GM20431 (cell line): ENCODE measurements around the gene ZNF366.

ENCODE experiments used
- in situ Hi-C: fragments of 300-500 bp; cut with MseI, MboI; formaldehyde crosslinking; loops from one replicate; pipeline ENCODE4 v1.15.0; 2020; ENCODE audit warnings: low sequenced_read_pairs; ENCODE audit not compliant: unreplicated experiment

Gene ZNF366

DNA sequence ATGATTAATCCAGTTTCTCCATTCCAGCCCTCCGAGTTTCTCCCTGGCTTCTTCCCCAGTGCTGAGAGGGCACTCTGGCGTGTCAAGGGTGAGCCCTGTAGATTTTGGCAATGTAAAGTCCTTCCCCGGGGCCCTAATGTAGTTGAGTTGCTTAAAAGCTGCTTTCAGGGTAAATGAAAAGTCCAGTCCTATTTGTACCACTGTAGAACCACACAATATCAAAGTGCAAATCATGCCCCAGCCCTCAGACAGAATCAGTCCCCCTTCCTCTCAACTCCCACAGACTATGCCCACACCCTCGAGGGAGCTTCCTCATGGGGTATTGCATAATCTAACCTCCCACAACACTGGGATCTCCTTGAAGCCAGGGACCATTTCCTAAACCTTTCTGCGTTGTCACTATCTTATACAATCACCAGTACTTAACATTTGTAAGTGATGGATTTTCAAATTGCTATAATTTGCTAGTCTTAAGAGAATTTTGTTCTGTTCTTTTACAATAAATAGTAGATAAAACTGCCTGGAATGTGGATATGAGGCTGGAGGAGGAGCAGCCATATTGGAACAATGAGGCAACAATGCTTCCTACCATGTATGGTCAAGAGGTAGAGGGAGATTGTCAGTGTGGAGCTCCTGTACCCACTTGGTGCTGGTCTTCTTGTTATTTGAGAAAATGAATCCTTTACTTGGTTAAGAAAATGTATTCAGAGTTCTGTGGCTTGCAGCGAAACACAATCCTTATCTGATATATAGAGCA lies 34.4 kb downstream of the ZNF366 start:
- in situ Hi-C loops, result no loop called here

DNA sequence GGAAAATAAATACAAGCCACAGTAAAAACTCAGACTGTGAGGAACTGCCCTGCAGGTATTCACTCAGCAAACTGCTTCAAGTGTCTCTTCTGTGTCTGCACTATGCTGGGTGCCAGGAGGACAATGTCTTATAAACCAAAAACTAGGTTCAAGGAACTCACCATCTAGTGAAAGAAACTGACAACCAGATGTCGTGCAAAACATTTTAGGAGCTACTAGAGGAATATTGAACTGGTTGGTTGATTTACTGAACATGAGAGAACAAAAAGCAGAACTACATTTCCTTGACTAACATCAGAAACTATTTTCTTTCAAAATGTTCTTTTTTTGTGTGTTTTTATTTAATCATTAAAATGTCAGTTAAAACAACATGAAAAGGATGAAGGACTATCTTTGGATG lies 35.2 kb downstream of the ZNF366 start:
- in situ Hi-C loops, result no loop called here

DNA sequence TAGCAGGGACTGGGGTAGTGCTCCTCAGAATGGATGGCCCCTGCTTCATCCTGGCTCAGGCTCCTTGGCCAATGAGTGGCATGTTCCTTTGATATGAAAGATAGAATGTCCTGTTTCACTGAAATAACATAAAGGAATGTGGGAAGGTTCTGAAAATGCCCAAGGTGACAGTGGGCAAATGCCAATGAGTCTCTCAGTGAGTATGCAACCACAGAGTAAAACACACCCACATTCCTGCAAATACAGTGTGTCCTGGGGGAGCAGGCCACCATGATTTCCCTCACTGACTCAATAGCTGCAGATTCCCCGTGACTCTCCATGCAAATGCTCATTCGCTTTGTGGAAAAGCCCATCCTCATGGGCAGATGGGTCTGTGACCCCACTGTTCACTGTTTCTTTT lies 36.4 kb downstream of the ZNF366 start:
- in situ Hi-C loops, result no loop called here

DNA sequence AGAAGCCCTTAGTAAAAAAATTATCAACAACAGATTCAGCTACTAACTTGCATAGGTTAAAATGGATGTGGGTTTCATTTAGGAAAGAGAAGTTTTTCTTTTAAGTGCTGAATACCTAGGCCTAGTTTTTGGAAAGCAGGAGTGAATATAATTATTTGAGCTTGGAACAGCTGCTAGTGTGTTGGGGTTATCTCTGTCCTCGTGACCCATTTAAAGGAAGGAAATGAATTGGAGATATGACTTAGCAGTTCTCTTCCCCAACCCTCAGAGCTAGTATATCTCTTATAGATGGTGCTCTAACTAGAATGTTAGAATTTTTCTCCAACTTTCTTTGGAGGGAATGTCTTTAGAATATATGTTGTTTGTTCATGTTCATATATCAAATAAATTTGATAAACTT lies 38.6 kb downstream of the ZNF366 start:
- in situ Hi-C loops, result no loop called here

DNA sequence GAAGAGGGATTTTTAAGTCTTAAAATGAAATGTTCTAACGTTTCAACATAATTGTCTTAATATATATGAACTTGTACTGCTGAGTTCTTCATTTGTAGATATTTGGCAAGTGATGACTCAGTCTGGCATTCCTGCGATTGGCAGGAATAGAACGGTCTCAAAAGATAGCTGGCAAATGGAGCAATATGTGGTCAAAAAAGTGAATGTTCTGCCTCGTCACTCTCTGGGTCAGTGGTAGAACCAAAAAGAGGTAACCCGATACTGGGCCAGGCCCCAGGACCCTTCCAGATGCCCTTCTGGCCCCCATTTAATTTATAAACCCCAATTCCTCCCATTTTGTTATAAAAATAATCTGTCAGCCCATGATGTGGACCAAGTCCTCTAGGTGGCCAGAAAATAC lies 39.2 kb downstream of the ZNF366 start:
- in situ Hi-C loops, result no loop called here

DNA sequence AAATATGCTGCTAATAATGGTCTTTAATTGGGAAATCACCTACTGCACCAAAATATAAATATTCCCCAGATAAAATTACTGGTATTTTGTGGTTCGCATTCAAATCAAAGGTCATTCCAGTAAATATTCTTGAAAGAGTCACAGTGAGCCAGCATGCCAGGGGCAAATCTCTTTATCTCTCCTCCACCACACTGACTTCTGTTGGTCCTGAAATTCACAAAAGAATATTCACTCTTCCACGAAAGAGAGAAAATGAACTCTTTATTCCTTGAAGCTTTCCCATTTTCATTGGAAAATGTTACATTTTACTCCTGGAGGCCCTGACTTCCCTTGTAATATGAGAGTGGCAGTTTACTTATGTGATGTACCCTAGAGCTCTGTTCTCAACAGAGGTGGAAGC lies 39.7 kb downstream of the ZNF366 start:
- in situ Hi-C loops, result no loop called here

DNA sequence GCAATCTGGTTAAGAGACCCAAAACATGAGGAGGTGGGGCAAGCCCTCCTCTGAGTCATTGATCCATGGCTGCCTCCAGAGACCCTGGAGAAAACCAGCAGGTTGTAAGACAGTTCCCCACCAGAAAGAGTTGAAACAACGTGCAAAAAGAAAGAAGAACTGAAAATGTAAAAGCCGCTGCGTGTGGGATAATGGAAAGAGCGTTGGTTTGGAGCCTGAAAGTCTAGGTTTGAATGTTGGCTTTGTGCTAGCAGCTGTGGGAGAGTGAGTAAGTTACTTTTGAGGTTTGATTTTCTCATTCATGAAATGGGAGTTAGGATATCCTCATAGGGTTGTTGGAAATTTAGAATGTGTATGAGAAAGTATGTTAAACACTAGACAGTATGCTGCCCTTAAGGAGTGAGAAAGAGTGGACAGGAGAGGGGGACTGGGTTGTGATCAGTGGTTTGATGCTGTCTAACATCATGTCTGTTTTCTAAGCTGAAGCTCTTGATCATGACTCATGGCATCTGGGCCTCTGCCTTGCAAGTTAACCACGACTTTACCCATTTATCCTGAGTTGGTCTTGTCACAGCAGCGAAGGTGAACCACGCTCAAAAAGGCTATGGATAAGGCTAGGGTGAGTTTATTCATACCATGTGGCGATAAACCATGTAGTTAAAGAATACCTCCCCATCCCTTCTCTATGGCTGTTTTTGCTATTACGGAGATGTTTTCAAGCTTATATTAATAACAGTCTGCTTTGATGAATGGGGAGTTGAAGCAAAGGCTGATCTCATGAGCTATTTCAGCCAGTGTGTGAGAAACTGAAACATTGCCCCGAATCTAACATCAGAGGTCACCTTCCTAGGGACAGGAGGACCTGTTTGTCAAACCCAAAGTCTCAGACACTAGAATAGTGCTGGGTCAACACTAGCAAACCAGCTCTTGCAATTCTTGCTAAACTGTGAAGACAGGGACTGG lies 41.3 kb downstream of the ZNF366 start:
- in situ Hi-C loops, result no loop called here

DNA sequence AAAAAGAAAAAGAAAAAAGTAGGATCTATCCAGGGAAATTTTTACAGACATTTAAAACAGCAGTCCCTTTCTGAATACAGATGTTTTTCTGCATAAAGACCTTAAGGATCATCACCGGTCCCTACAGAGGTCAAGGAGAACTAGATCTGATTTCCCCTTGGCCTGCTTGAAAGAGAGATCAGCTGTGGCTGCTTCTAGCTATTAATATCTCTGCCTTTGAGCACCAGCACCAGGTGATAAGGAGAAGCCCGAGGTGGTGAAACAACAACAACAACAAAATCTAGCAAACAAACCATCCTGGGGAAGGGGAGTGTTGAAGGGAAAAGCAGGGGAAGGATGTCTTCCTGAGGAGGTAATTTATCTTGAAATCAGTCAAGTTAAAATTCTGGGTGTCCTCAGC lies 42.1 kb downstream of the ZNF366 start:
- in situ Hi-C loops, result no loop called here

DNA sequence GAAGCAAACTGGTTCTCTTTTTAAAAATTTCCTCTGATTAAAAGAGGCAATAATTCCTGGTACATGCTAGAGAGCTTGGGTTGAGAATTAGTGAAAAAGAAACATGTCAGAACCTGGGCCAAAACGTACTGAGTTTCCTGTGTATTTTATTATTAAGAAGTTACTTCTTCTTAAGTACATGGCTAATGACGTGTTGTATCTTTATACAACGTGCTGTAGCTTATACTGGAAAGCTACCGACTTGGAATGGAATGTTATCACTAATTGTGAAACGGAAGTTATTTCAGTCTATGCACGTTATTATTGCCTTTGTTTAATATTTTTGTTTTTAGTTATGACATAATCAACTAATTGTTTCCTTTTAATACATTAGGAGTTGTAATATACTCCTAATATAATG lies 43.1 kb downstream of the ZNF366 start:
- in situ Hi-C loops, result no loop called here

DNA sequence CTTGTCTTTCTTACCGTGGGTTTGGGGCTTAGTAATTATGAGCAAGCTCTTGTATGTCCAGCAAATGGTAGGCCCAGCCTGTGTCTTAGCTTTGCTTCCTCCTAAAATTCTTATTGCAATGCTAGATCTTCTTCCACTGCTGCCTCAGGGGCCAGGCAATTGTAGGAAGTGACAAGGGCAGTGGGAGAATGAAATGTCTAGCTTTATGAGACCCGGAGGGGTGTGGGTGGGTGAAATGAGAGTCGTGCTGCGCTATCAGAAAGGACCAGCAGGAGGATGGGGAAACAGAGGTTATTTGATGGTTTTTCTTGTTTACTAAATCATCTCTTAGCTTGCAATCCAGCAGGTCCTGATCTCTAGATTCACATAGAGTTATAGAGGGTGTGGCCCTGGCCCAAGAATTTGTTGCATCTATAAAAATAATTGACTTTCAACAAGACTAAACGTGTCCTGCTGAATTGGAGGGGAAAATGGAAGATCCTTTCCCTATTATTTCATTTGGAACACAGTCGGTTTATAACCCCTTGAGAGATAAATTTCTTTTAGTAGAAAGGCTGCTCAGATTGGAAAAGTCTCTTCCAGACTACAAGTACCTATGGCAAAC lies 43.7 kb downstream of the ZNF366 start:
- in situ Hi-C loops, result no loop called here

DNA sequence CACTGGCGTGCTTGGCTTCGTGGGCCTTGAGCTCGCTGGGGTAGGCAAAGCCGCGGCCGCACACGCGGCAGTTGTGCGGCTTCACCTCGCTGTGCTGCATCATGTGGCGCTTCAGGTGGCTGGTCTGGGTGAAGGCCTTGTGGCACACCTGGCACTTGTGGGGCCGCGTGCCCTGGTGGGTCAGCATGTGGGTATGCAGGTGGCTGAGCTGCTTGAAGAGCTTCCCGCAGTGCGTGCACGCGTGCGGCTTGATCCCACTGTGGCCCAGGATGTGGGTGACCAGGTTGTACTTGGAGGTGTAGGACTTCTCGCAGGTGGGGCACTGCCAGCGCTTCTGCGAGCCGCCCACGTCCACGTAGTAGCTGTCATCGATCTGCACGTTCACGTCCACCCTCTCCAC lies 46.8 kb downstream of the ZNF366 start:
- in situ Hi-C loops, result no loop called here

DNA sequence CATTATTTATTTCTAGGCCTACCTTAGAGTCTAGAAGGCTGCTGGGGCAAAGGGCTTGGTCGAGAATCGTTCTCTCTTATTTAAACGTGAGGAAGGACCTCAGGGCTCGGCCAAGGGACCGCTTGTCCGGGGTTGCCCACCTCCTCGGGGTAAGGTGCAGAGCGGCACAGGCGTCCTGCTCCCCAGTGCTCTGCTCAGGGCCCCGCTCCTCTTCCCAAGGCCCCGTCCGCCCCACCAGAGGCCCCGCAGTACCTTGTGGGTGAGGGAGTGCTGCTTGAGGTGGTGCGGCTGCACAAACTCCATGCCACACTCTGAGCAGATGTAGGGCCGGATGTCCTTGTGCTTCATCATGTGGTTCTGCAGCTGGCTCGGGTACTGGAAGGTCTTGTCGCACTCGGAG lies 47.3 kb downstream of the ZNF366 start:
- in situ Hi-C loops, result no loop called here

DNA sequence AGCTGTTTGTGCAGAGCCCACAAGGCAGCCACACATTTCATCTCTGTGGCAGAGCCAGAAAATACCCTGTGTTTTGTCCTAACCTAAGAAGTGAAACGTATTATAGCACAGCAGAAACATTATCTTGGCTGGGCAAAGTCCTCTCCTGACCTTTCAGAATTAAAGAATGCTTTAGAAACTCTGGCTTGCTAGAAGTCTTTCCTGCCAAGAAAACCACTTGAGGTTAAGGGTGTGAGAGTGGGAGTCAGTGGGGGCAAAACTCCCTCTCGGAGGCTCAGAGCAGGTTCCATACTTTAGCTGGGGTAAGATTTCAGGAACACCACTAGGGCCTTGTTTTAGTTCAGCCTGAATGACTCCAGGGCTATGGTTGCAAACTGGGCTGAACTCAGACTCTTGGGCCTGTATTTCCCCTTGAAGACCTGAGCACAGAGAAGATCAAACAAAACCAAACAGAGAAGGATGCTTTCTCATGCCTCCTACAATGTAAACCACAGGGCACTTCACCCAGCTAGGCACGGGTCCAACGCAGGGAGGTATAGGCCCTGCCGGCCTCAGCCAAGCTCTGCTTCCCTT lies 48.0 kb downstream of the ZNF366 start:
- in situ Hi-C loops, result no loop called here

DNA sequence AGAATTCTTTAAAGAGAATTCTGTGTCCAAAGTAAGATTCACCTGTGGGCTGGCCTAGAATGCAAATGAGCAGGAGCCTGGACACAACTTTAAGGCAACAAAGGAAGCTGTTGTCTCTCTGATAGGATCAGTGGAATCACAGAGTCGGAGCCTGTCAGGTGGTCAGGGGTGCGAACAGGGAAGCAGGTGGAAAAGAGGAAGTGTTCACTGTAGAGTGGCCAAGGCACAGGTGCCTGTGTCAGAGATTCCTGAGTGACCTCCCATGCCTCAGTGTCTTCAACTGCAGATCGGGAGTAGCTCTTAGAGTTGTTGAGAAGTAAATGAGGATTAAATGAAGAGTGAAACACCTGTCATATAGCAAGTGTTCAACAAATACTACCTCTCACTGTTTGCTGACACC lies 48.8 kb downstream of the ZNF366 start:
- in situ Hi-C loops, result no loop called here

DNA sequence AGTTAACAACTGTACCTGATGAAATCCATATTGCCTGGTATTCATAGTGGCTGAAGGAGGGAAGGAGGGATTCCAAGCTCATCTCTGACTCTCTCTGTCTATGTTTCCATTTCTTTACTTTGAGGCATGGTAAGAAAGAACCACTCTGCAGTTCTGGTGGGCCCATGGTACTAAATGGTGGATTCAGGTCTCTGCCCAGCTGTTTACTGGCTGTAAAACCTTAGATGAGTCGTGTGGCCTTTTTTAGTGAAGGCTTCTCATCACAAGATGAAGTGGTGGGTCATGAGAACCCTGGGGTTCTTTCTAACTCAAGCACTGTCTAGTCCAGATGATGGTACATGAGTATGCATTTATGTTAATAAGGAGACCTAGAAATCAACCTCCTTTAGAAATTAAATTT lies 49.7 kb downstream of the ZNF366 start:
- in situ Hi-C loops, result no loop called here

DNA sequence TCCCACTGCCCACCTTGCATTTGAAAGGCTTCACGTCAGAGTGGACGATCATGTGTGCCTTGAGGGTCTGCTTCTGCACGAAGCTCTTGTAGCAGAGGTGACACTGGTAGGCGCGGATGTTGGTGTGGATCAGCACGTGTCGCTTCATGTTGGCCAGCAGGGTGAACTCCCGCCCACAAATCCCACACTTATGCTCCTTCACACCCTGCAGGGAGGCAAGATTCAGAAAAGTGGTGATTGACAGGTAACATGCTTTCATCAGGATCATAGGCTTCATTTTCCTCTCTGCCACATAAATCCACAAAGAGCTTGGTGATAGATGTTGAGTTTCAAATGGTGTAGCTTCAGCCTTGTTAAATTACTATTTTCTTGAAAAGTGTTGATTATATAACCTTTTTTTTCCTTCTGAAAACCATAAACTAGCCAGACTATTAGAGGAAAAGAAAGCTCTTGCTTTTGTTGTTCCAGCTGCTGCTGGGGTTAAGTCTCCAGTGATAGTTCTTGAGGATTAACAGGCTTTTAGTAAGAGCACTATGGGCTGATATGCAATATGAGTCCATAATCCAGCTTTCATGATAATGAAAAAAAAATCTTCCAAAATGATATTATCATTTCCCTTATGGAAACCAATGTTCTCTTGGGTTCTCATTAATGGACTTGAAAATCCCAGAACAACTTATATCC lies 50.7 kb downstream of the ZNF366 start:
- in situ Hi-C loops, result no loop called here

DNA sequence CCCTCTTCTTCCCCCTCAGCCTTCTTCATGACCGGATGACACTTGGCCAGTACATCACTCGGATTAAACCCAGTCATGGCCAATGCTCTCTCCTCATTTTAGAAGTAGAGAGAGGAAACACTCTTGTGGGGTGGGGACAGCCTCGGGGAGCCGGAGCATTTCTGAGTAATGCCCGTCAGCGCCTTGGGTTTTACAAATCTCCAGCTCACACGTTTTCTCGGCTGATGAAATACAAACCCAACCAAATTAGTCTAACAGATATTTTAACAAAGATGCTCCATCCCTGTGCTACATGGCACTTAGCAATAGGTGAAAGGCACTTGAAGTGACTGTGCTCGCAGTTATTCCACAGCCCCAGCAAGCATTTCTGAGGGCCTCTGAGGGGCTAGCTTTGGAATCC lies 51.7 kb downstream of the ZNF366 start:
- in situ Hi-C loops, result no loop called here

DNA sequence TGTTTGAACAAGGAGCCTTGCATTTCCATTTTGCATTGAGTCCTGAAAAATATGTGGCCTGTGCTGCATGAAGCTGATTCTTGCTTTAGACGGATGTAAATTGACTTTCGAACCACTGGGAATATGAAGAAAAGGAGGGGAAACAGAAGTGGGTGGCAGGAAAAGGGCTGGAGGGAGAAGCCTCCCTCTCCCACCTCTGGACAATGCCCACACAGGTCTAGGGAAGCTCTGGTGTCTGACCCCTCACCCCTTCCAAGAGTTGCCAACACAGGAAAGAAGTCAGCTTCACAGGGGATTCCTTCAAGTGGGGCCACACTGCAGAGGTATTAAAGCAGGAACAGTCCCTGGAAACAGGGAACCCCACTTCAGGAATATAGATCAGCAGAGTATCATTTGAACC lies 52.2 kb downstream of the ZNF366 start:
- in situ Hi-C loops, result no loop called here

DNA sequence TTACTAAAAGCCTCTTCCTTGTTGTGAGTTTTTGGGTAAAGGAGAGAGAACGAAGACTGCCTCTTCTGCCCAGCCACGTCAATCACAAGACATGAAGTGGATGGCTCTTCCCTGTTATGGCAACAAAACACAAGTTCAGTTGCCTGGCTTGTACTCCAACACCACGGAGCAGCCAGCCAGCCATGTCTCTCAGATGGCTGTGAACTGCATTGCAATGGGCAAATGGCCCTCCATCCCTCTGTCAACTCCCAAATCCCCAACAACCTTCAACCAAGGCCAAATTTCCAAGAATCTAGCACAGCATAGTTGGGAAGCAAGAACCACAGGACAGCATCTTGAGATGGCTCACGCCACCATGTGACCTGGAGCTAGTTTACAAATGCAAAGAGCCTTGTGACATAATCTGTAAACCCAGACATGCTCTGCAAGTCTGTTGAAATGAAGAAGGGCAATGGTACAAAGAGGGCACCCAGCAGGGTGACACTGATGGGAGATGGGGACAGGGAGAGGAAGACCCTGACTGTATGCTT lies 53.9 kb downstream of the ZNF366 start:
- in situ Hi-C loops, result no loop called here
